Measurements from ENCODE around the gene ISLR2.

The ISLR2 gene

DNA sequence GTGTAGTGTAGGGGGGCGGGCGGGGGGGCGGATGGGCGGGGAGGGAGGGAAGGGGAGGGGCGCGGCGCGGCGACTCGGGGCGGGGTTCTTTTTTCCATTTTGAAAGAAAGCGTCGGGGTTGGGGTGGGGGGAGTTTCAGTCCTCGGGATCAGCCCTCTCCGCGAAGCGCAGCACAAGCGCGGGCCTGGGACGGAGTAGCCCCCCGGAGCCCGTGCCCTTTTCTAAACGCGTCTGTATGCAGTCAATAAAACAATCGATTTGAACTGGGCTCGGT, 6.1 kb downstream of the ISLR2 start:
- no peak overlapping the region for H2AFZ ChIP-seq (ENCODE audit: low read length)
- no peaks in the 10 kb centered on the region for H3K79me2 ChIP-seq (ENCODE audit: low read length)
- DNase-seq = no peak
- H3K9ac ChIP-seq (ENCODE audit: low read length) = no peak overlapping the region
- no peaks in the 10 kb centered on the region for H4K20me1 ChIP-seq (ENCODE audit: insufficient read depth, low read length)
- peaks cover 29% of the 10 kb centered on the region for H3K27me3 ChIP-seq (replicated peaks; ENCODE audit: insufficient read depth, low read length)
- no peaks in the 10 kb centered on the region for H3K9me3 ChIP-seq (replicated peaks; ENCODE audit: insufficient read depth, low read length)
- no peaks in the 10 kb centered on the region for H3K9me2 ChIP-seq (replicated peaks; ENCODE audit: insufficient read depth, low read length)
- H3F3A ChIP-seq (ENCODE audit: insufficient read depth, low read length) = no peaks in the 10 kb centered on the region
- H3K27ac ChIP-seq (ENCODE audit: low read length) = no peak overlapping the region
- no peaks in the 10 kb centered on the region for H3K4me1 ChIP-seq (ENCODE audit: low read length)
- no peak overlapping the region for H3K4me3 ChIP-seq (ENCODE audit: low read length)
- no peaks in the 10 kb centered on the region for H3K36me3 ChIP-seq (replicated peaks; ENCODE audit: insufficient read depth, low read length)
- TF ChIP-seq EZH2phosphoT487 (IDR thresholded peaks at IDR 0.05; ENCODE audit: low read length) (no peak), EZH2 (optimal IDR thresholded peaks at IDR 0.05; ENCODE audit: low read depth, low read length) (no peak)
- TF ChIP-seq, protein P1, sequence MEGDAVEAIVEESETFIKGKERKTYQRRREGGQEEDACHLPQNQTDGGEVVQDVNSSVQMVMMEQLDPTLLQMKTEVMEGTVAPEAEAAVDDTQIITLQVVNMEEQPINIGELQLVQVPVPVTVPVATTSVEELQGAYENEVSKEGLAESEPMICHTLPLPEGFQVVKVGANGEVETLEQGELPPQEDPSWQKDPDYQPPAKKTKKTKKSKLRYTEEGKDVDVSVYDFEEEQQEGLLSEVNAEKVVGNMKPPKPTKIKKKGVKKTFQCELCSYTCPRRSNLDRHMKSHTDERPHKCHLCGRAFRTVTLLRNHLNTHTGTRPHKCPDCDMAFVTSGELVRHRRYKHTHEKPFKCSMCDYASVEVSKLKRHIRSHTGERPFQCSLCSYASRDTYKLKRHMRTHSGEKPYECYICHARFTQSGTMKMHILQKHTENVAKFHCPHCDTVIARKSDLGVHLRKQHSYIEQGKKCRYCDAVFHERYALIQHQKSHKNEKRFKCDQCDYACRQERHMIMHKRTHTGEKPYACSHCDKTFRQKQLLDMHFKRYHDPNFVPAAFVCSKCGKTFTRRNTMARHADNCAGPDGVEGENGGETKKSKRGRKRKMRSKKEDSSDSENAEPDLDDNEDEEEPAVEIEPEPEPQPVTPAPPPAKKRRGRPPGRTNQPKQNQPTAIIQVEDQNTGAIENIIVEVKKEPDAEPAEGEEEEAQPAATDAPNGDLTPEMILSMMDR (IDR thresholded peaks at IDR 0.05; ENCODE audit: low read length) = no peak
- no peak overlapping the region for H3K4me2 ChIP-seq (ENCODE audit: low read depth, low read length)

DNA sequence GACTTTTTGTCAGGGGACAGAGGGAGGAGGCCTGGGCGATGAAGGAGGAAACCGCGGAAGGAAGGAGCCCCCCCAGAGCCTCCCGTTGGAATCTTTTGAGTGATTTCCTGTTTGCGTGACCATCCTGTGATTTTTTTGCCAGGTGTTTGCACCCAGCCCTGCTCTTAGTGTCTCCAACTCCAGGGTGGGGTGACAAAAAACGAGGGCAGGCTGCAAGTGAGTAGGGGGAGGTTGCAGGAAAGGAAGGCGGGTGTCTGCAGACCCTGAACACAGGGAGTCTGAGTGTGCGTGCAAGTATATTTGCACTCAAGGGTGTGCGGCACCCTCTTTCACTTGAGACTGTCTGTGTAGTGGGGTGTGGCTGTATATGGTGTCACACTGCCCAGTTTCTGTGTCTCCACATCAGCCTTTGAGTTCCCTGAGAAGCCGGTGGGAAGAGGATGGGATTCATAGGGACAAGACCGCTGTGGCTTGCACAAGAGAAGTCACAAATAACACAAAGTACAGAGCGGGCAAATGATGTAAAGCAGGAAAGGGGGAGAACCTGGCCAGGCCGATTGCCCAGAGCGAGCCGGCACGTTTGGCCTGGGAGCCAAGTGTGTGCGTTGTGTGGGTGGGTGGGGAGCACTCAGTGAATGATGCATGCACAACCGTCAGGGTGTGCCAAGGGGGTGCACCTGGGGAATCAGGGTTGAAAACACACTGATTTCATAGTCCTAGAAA, 6.6 kb downstream of the ISLR2 start:
- Histone ChIP-seq H3K27me3 (replicated peaks; ENCODE audit: insufficient read depth, low read length) (peaks cover 24% of the 10 kb centered on the region), H2AFZ (ENCODE audit: low read length) (no peak overlapping the region), H3K4me3 (ENCODE audit: low read length) (no peak overlapping the region)

DNA sequence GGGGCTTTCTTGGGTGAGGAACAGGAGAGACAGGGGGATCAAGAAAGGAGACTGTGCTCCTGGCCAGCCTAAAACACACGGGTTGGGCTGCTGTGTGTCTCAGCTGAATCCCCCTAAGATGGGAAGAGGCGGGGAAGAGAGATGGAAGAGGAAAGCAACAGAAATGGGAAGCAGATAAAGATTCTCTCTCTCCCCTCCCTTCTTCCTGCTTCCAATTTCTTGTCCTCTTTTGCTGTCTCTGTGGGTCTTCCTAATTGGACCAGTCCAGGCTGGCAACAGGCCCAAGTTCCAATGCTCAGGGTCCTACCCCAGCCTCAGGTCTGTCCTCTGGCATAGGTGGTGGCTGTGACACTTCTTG, 7.1 kb downstream of the ISLR2 start:
- H3K9ac ChIP-seq (ENCODE audit: low read length) = no peak overlapping the region
- TF ChIP-seq EZH2 (optimal IDR thresholded peaks at IDR 0.05; ENCODE audit: low read depth, low read length) (no peak), EZH2phosphoT487 (IDR thresholded peaks at IDR 0.05; ENCODE audit: low read length) (no peak)
- TF ChIP-seq, protein P1 (IDR thresholded peaks at IDR 0.05; ENCODE audit: low read length) = no peak
- H3K4me3 ChIP-seq (ENCODE audit: low read length) = no peak overlapping the region
- no peaks in the 10 kb centered on the region for H3K9me2 ChIP-seq (replicated peaks; ENCODE audit: insufficient read depth, low read length)
- no peaks in the 10 kb centered on the region for H4K20me1 ChIP-seq (ENCODE audit: insufficient read depth, low read length)
- no peaks in the 10 kb centered on the region for H3K4me1 ChIP-seq (ENCODE audit: low read length)
- no peaks in the 10 kb centered on the region for H3K9me3 ChIP-seq (replicated peaks; ENCODE audit: insufficient read depth, low read length)
- no peaks in the 10 kb centered on the region for H3K36me3 ChIP-seq (replicated peaks; ENCODE audit: insufficient read depth, low read length)
- no peaks in the 10 kb centered on the region for H3F3A ChIP-seq (ENCODE audit: insufficient read depth, low read length)
- DNase-seq = no peak
- H3K27ac ChIP-seq (ENCODE audit: low read length) = no peak overlapping the region
- peaks cover 21% of the 10 kb centered on the region for H3K27me3 ChIP-seq (replicated peaks; ENCODE audit: insufficient read depth, low read length)
- H3K79me2 ChIP-seq (ENCODE audit: low read length) = no peaks in the 10 kb centered on the region
- H3K4me2 ChIP-seq (ENCODE audit: low read depth, low read length) = no peak overlapping the region
- H2AFZ ChIP-seq (ENCODE audit: low read length) = no peak overlapping the region

More for the DNA sequence above, 6.6 kb downstream of the ISLR2 start:
- no peak overlapping the region for H3K9ac ChIP-seq (ENCODE audit: low read length)
- no peaks in the 10 kb centered on the region for H3K4me1 ChIP-seq (ENCODE audit: low read length)
- no peak for TF ChIP-seq EZH2 (optimal IDR thresholded peaks at IDR 0.05; ENCODE audit: low read depth, low read length)
- no peak for TF ChIP-seq EZH2phosphoT487 (IDR thresholded peaks at IDR 0.05; ENCODE audit: low read length)
- TF ChIP-seq, protein P1 (IDR thresholded peaks at IDR 0.05; ENCODE audit: low read length) = no peak
- no peaks in the 10 kb centered on the region for H3K79me2 ChIP-seq (ENCODE audit: low read length)
- no peaks in the 10 kb centered on the region for H4K20me1 ChIP-seq (ENCODE audit: insufficient read depth, low read length)
- no peaks in the 10 kb centered on the region for H3K9me2 ChIP-seq (replicated peaks; ENCODE audit: insufficient read depth, low read length)
- no peaks in the 10 kb centered on the region for H3F3A ChIP-seq (ENCODE audit: insufficient read depth, low read length)
- H3K9me3 ChIP-seq (replicated peaks; ENCODE audit: insufficient read depth, low read length) = no peaks in the 10 kb centered on the region
- H3K4me2 ChIP-seq (ENCODE audit: low read depth, low read length) = no peak overlapping the region
- no peak overlapping the region for H3K27ac ChIP-seq (ENCODE audit: low read length)
- no peak for DNase-seq
- H3K36me3 ChIP-seq (replicated peaks; ENCODE audit: insufficient read depth, low read length) = no peaks in the 10 kb centered on the region

All from MM.1S (cell line).